Activated CD8-positive, alpha-beta T cell treated with anti-CD3 and anti-CD28 coated beads, Interleukin-2, amount 10 ng/mL, durations not matched to agents 7 days and 5 days (primary cell): Measurements from ENCODE around the gene KLF9. TPM values are rescaled to one million over a fixed set of nuclear protein-coding genes. Genes with fewer than 3 reads are reported as not detected.

Experiments
- ATAC-seq: fragments of 150-1000 bp; cut with Tn5 transposase; one replicate; pipeline ENCODE4 v1.10.0; 2021; ENCODE audit warnings: moderate library complexity
- CTCF ChIA-PET: fragments of 350-600 bp; sonication (Branson Sonifier 250); formaldehyde crosslinking; loops from one replicate; lab custom pipeline; 2021; ENCODE audit warnings: antibody characterized with exemption; lab: Charles Lee
- POLR2A ChIA-PET: fragments of 350-600 bp; sonication (Branson Sonifier 250); formaldehyde crosslinking; loops from one replicate; lab custom pipeline; 2021; ENCODE audit warnings: antibody characterized with exemption; lab: Charles Lee
- DNase-seq: peaks from one replicate; pipeline ENCODE4 v3.0.0-alpha.2; 2020
- H3K27ac Mint-ChIP-seq: one replicate; pipeline ENCODE4 v1.8.0; 2021; ENCODE audit warnings: mild to moderate bottlenecking, mixed read lengths
- H3K27me3 Mint-ChIP-seq: one replicate; pipeline ENCODE4 v1.8.0; 2021; ENCODE audit warnings: low read depth, mixed read lengths
- H3K36me3 Mint-ChIP-seq: one replicate; pipeline ENCODE4 v1.8.0; 2021; ENCODE audit warnings: low read depth, mixed read lengths
- H3K4me1 Mint-ChIP-seq: one replicate; pipeline ENCODE4 v1.8.0; 2021; ENCODE audit warnings: low read depth, mixed read lengths
- H3K4me3 Mint-ChIP-seq: one replicate; pipeline ENCODE4 v1.8.0; 2021; ENCODE audit warnings: mild to moderate bottlenecking, mixed read lengths
- H3K9me3 Mint-ChIP-seq: one replicate; pipeline ENCODE4 v1.8.0; 2022; ENCODE audit warnings: mixed read lengths; ENCODE audit not compliant: insufficient read depth
- total RNA-seq, 2 experiments: library from RNA; stranded (reverse); gene quantifications; one replicate each; pipeline ENCODE4 v1.2.3, GENCODE V29; 2021

The KLF9 gene
- total RNA-seq, 2 experiments from 2014 or later: 8.8 to 9.6 TPM

GRCh38 chr9:70442328-70442848, 27.9 kb upstream of the KLF9 start:
- ChIA-PET POLR2A (no interaction called here), CTCF (no interaction called here)
- no peak overlapping the region for H3K4me3 Mint-ChIP-seq
- H3K9me3 Mint-ChIP-seq: no peaks in the 10 kb centered on the region
- H3K27me3 Mint-ChIP-seq: no peaks in the 10 kb centered on the region
- DNase-seq: no peak
- H3K36me3 Mint-ChIP-seq: no peaks in the 10 kb centered on the region
- H3K4me1 Mint-ChIP-seq: peaks cover 15% of the 10 kb centered on the region
- no peak for ATAC-seq
- no peak overlapping the region for H3K27ac Mint-ChIP-seq

GRCh38 chr9:70441622-70442021, 27.2 kb upstream of the KLF9 start:
- ATAC-seq: no peak
- Mint-ChIP-seq H3K27ac (no peak overlapping the region), H3K4me3 (no peak overlapping the region), H3K9me3 (no peaks in the 10 kb centered on the region), H3K36me3 (no peaks in the 10 kb centered on the region), H3K27me3 (no peaks in the 10 kb centered on the region), H3K4me1 (peaks cover 15% of the 10 kb centered on the region)
- CTCF ChIA-PET: no interaction called here
- no peak for DNase-seq
- POLR2A ChIA-PET: no interaction called here

- ChIA-PET POLR2A (no interaction called here), CTCF (no interaction called here)
- Mint-ChIP-seq H3K27me3 (no peaks in the 10 kb centered on the region), H3K4me1 (peaks cover 15% of the 10 kb centered on the region), H3K4me3 (no peak overlapping the region), H3K27ac (no peak overlapping the region), H3K36me3 (no peaks in the 10 kb centered on the region), H3K9me3 (no peaks in the 10 kb centered on the region)
- ATAC-seq: no peak
- DNase-seq: no peak
These were observed 25.7 kb upstream of the KLF9 start for GRCh38 chr9:70439991-70440706.

GRCh38 chr9:70438341-70438928, 24.0 kb upstream of the KLF9 start:
- ChIA-PET POLR2A (no interaction called here), CTCF (interaction anchor here (0.9 to 1.5 kb wide), 2 partner anchors 14 to 21 kb away, joined by 3 read pairs; no protein-coding TSS in a partner anchor)
- ATAC-seq: peak; percentile 58
- Mint-ChIP-seq H3K27ac (peak overlapping the region; percentile 43), H3K9me3 (no peaks in the 10 kb centered on the region), H3K27me3 (no peaks in the 10 kb centered on the region), H3K36me3 (no peaks in the 10 kb centered on the region), H3K4me1 (peaks cover 15% of the 10 kb centered on the region), H3K4me3 (no peak overlapping the region)
- no peak for DNase-seq

GRCh38 chr9:70435948-70436347, 21.5 kb upstream of the KLF9 start:
- DNase-seq (no peak), ATAC-seq (no peak)
- H3K4me1 Mint-ChIP-seq: peaks cover 15% of the 10 kb centered on the region
- no peak overlapping the region for H3K4me3 Mint-ChIP-seq
- H3K9me3 Mint-ChIP-seq: no peaks in the 10 kb centered on the region
- H3K36me3 Mint-ChIP-seq: no peaks in the 10 kb centered on the region
- ChIA-PET POLR2A (interaction anchor here (1.3 kb wide), 1 partner anchor 17 kb away, joined by 3 read pairs; no protein-coding TSS in a partner anchor), CTCF (no interaction called here)
- peaks cover 3% of the 10 kb centered on the region for H3K27me3 Mint-ChIP-seq
- no peak overlapping the region for H3K27ac Mint-ChIP-seq

- ChIA-PET POLR2A (no interaction called here), CTCF (no interaction called here)
- ATAC-seq (no peak), DNase-seq (no peak)
- H3K4me3 Mint-ChIP-seq: no peak overlapping the region
- H3K27me3 Mint-ChIP-seq: peaks cover 3% of the 10 kb centered on the region
- H3K27ac Mint-ChIP-seq: no peak overlapping the region
- H3K9me3 Mint-ChIP-seq: no peaks in the 10 kb centered on the region
- H3K4me1 Mint-ChIP-seq: no peaks in the 10 kb centered on the region
- H3K36me3 Mint-ChIP-seq: no peaks in the 10 kb centered on the region
These were observed 15.4 kb upstream of the KLF9 start for GRCh38 chr9:70429899-70430298.

- H3K36me3 Mint-ChIP-seq: no peaks in the 10 kb centered on the region
These were observed 14.3 kb upstream of the KLF9 start for GRCh38 chr9:70428781-70429180.

GRCh38 chr9:70427161-70427945, 12.9 kb upstream of the KLF9 start:
- Mint-ChIP-seq H3K36me3 (no peaks in the 10 kb centered on the region), H3K27me3 (peaks cover 3% of the 10 kb centered on the region), H3K4me3 (no peak overlapping the region), H3K4me1 (peaks cover 6% of the 10 kb centered on the region), H3K9me3 (no peaks in the 10 kb centered on the region), H3K27ac (no peak overlapping the region)
- no peak for DNase-seq
- ATAC-seq: no peak
- ChIA-PET CTCF (interaction anchor here (1.6 kb wide), 2 partner anchors 93 to 175 kb away, joined by 3 to 7 read pairs; no protein-coding TSS in a partner anchor), POLR2A (no interaction called here)

More at GRCh38 chr9:70428781-70429180, 14.3 kb upstream of the KLF9 start:
- Mint-ChIP-seq H3K27me3 (peaks cover 3% of the 10 kb centered on the region), H3K27ac (no peak overlapping the region), H3K4me3 (no peak overlapping the region), H3K4me1 (no peaks in the 10 kb centered on the region), H3K9me3 (no peaks in the 10 kb centered on the region)
- DNase-seq (no peak), ATAC-seq (no peak)
- CTCF ChIA-PET: no interaction called here
- POLR2A ChIA-PET: no interaction called here

- no peak for DNase-seq
- ATAC-seq: no peak
- H3K27ac Mint-ChIP-seq: no peak overlapping the region
- H3K9me3 Mint-ChIP-seq: no peaks in the 10 kb centered on the region
- H3K4me3 Mint-ChIP-seq: no peak overlapping the region
- H3K27me3 Mint-ChIP-seq: no peaks in the 10 kb centered on the region
- H3K36me3 Mint-ChIP-seq: no peaks in the 10 kb centered on the region
- ChIA-PET CTCF (no interaction called here), POLR2A (no interaction called here)
- peaks cover 27% of the 10 kb centered on the region for H3K4me1 Mint-ChIP-seq
These were observed 10.7 kb upstream of the KLF9 start for GRCh38 chr9:70425192-70425591.

- no peaks in the 10 kb centered on the region for H3K9me3 Mint-ChIP-seq
- H3K27me3 Mint-ChIP-seq: no peaks in the 10 kb centered on the region
- ChIA-PET CTCF (interaction anchor here (1.3 to 6.5 kb wide), 3 partner anchors 86 to 180 kb away, joined by 3 to 57 read pairs (median 4); no protein-coding TSS in a partner anchor), POLR2A (interaction anchor here (4.8 kb wide), 1 partner anchor 15 kb away, joined by 90 read pairs; no protein-coding TSS in a partner anchor)
- H3K4me1 Mint-ChIP-seq: peaks cover 36% of the 10 kb centered on the region
- H3K27ac Mint-ChIP-seq: peak overlapping the region; percentile 98
- ATAC-seq: no peak
- DNase-seq: no peak
- no peak overlapping the region for H3K4me3 Mint-ChIP-seq
- no peaks in the 10 kb centered on the region for H3K36me3 Mint-ChIP-seq
These were observed 8.1 kb upstream of the KLF9 start for GRCh38 chr9:70422371-70423043.
